GM18526 (cell line): ENCODE data around the gene SNAP29.

ENCODE experiments used
- POLR2A ChIP-seq: IDR thresholded peaks from 3 replicates; pipeline ENCODE4 v1.6.1; 2011; ENCODE audit not compliant: insufficient read length; ENCODE audit errors: extremely low read depth

SNAP29 gene

GRCh38 chr22:20833225-20833665 is 25.6 kb upstream of the SNAP29 start:
- TF ChIP-seq POLR2A, result no peak

GRCh38 chr22:20834206-20834605 is 24.6 kb upstream of the SNAP29 start:
- TF ChIP-seq POLR2A, result no peak

GRCh38 chr22:20834725-20835124 is 24.1 kb upstream of the SNAP29 start:
- TF ChIP-seq POLR2A, result no peak

GRCh38 chr22:20836987-20837823 is 21.6 kb upstream of the SNAP29 start:
- no peak for TF ChIP-seq POLR2A

GRCh38 chr22:20839837-20840645 is 18.8 kb upstream of the SNAP29 start:
- no peak for TF ChIP-seq POLR2A

- TF ChIP-seq POLR2A, result no peak
These were observed 18.0 kb upstream of the SNAP29 start for GRCh38 chr22:20840646-20841371.

- TF ChIP-seq POLR2A, result no peak
These were observed 15.3 kb upstream of the SNAP29 start for GRCh38 chr22:20843501-20843900.

GRCh38 chr22:20844055-20845037 is 14.5 kb upstream of the SNAP29 start:
- TF ChIP-seq POLR2A, result no peak

- no peak for TF ChIP-seq POLR2A
These were observed 11.4 kb upstream of the SNAP29 start for GRCh38 chr22:20847318-20847822.

- TF ChIP-seq POLR2A, result no peak
These were observed 6.7 kb upstream of the SNAP29 start for GRCh38 chr22:20852076-20852475.

GRCh38 chr22:20852503-20852902 is 6.3 kb upstream of the SNAP29 start:
- TF ChIP-seq POLR2A, result no peak

GRCh38 chr22:20853236-20853660 is 5.6 kb upstream of the SNAP29 start:
- no peak for TF ChIP-seq POLR2A

GRCh38 chr22:20857247-20857643 is 1.6 kb upstream of the SNAP29 start:
- TF ChIP-seq POLR2A, result no peak
